T follicular helper cell (primary cell): ENCODE results near the gene TFF1.

Experiments used
- DNase-seq: peaks from one replicate; pipeline ENCODE4 v3.0.0-alpha.2; 2020; ENCODE audit warnings: low read depth

The TFF1 gene

GRCh38 chr21:42343963-42344510 is 22.3 kb downstream of the TFF1 start:
- DNase-seq: no peak

GRCh38 chr21:42343556-42343955 is 22.8 kb downstream of the TFF1 start:
- DNase-seq: no peak

- no peak for DNase-seq
Measured at GRCh38 chr21:42343101-42343500, 23.2 kb downstream of the TFF1 start.

- no peak for DNase-seq
Measured at GRCh38 chr21:42341776-42342542, 24.4 kb downstream of the TFF1 start.

- DNase-seq: no peak
Measured at GRCh38 chr21:42340187-42341050, 25.9 kb downstream of the TFF1 start.

GRCh38 chr21:42338729-42339715 is 27.3 kb downstream of the TFF1 start:
- DNase-seq: no peak

- peak; percentile 70 for DNase-seq
Measured at GRCh38 chr21:42337830-42338728, 28.3 kb downstream of the TFF1 start.

- no peak for DNase-seq
Measured at GRCh38 chr21:42337276-42337675, 29.1 kb downstream of the TFF1 start.

GRCh38 chr21:42336054-42336453 is 30.3 kb downstream of the TFF1 start:
- no peak for DNase-seq

GRCh38 chr21:42332557-42333317 is 33.6 kb downstream of the TFF1 start:
- no peak for DNase-seq

- no peak for DNase-seq
Measured at GRCh38 chr21:42331660-42332059, 34.7 kb downstream of the TFF1 start.

GRCh38 chr21:42330380-42331371 is 35.7 kb downstream of the TFF1 start:
- DNase-seq: no peak

- DNase-seq: no peak
Measured at GRCh38 chr21:42324896-42325295, 41.4 kb downstream of the TFF1 start.

GRCh38 chr21:42321845-42322244 is 44.5 kb downstream of the TFF1 start:
- DNase-seq: no peak

- no peak for DNase-seq
Measured at GRCh38 chr21:42321231-42321630, 45.1 kb downstream of the TFF1 start.

- no peak for DNase-seq
Measured at GRCh38 chr21:42320791-42321190, 45.5 kb downstream of the TFF1 start.

GRCh38 chr21:42319851-42320572 is 46.3 kb downstream of the TFF1 start:
- no peak for DNase-seq

GRCh38 chr21:42319376-42319775 is 47.0 kb downstream of the TFF1 start:
- no peak for DNase-seq
